BLaER1 treated with 17β-estradiol and CSF1 and Interleukin-3, amounts not matched to agents 10 nM and 100 nM (cell line): ENCODE data around the gene RAX2.

Source experiments
- H3K27ac ChIP-seq, 11 experiments: shearing (Covaris generic); formaldehyde crosslinking; 2 replicates each; pipeline ENCODE4 v1.8.1; 2022
- H3K27me3 ChIP-seq, 11 experiments: shearing (Covaris generic); formaldehyde crosslinking; 2 replicates each; pipeline ENCODE4 v1.8.1; 2022
- H3K36me3 ChIP-seq, 11 experiments: shearing (Covaris generic); formaldehyde crosslinking; 2 replicates each; pipeline ENCODE4 v1.8.1; 2022
- H3K4me1 ChIP-seq, 10 experiments: shearing (Covaris generic); formaldehyde crosslinking; 2 replicates each; pipeline ENCODE4 v1.8.1; 2022
- H3K4me2 ChIP-seq, 11 experiments: shearing (Covaris generic); formaldehyde crosslinking; 2 replicates each; pipeline ENCODE4 v1.8.1; 2022
- H3K4me3 ChIP-seq, 10 experiments: shearing (Covaris generic); formaldehyde crosslinking; 2 replicates each; pipeline ENCODE4 v1.8.1; 2022
- H3K9ac ChIP-seq, 11 experiments: shearing (Covaris generic); formaldehyde crosslinking; 2 replicates each; pipeline ENCODE4 v1.8.1; 2022
- H3K9me3 ChIP-seq, 11 experiments: shearing (Covaris generic); formaldehyde crosslinking; replicated peaks in 1 of 11; 2 replicates each; pipeline ENCODE4 v1.8.1; 2022
- H4K20me1 ChIP-seq, 11 experiments: shearing (Covaris generic); formaldehyde crosslinking; 2 replicates each; pipeline ENCODE4 v1.8.1; 2022
- Cebpa-rat ChIP-seq, 11 experiments: shearing (Covaris generic); IDR thresholded peaks; 2 replicates each; pipeline ENCODE4 v1.8.1; 2022

The RAX2 gene

DNA sequence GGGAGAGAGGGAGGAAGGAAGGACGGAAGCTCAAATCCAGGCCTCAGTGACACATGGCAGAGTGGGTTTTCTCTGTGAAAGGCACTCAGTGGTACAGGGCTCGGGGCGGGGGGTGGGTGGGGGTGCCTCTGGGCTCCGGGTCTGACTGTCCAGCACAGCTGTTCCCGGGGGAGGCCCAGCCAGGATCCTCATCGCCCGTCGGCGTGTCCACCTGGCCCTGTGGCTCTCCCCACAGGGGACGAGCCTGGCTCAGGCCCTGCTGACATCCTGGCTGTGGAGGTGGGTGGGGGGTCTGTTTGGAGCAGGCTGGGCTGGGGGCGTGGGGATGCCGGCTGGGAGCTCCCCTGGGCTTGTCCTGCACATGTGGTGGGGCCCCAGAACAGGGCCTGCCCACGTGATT lies 32.4 kb upstream of the RAX2 start:
- H3K27me3 ChIP-seq, result peaks cover 21 to 42% (median 37%) of the 10 kb centered on the region in 11 experiments
- no peaks in the 10 kb centered on the region for H3K36me3 ChIP-seq
- no peaks in the 10 kb centered on the region; a peak in 1 of 22 replicates for H4K20me1 ChIP-seq
- no peak overlapping the region for H3K9ac ChIP-seq
- H3K4me2 ChIP-seq, result no peak overlapping the region
- no peak overlapping the region for H3K4me3 ChIP-seq
- no peak for TF ChIP-seq Cebpa-rat (IDR thresholded peaks at IDR 0.05)
- H3K4me1 ChIP-seq, result peaks cover 23 to 57% (median 39%) of the 10 kb centered on the region in 10 experiments
- no peaks in the 10 kb centered on the region for H3K9me3 ChIP-seq
- no peak overlapping the region; a peak in 1 of 22 replicates for H3K27ac ChIP-seq

DNA sequence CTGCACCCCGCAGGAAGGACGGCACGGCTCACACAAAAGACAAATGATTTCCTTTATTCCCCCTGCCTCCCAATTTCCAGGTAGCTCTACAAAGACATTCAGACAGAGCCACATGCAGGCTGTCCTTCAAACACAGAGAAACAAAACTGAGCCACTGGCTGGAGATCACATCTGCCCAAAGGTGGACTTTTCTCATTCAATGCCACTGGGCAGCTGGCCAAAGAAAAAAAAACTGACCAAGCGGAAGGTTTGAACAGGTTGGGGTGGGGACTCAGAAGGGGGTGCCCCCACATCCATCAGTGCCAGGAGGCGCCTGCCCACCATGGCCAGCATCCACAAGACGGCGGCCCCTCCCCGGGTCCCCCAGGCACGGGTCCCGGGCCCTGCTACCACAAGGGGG lies 32.0 kb upstream of the RAX2 start:
- no peak overlapping the region for H3K4me2 ChIP-seq
- TF ChIP-seq Cebpa-rat (IDR thresholded peaks at IDR 0.05), result no peak
- H4K20me1 ChIP-seq, result no peaks in the 10 kb centered on the region; a peak in 1 of 22 replicates
- H3K27ac ChIP-seq, result no peak overlapping the region
- H3K9me3 ChIP-seq, result no peaks in the 10 kb centered on the region
- peaks cover 21 to 46% (median 40%) of the 10 kb centered on the region in 11 experiments for H3K27me3 ChIP-seq
- no peak overlapping the region for H3K4me3 ChIP-seq
- H3K36me3 ChIP-seq, result no peaks in the 10 kb centered on the region
- H3K9ac ChIP-seq, result no peak overlapping the region
- peaks cover 18 to 57% (median 36%) of the 10 kb centered on the region in 10 experiments for H3K4me1 ChIP-seq

DNA sequence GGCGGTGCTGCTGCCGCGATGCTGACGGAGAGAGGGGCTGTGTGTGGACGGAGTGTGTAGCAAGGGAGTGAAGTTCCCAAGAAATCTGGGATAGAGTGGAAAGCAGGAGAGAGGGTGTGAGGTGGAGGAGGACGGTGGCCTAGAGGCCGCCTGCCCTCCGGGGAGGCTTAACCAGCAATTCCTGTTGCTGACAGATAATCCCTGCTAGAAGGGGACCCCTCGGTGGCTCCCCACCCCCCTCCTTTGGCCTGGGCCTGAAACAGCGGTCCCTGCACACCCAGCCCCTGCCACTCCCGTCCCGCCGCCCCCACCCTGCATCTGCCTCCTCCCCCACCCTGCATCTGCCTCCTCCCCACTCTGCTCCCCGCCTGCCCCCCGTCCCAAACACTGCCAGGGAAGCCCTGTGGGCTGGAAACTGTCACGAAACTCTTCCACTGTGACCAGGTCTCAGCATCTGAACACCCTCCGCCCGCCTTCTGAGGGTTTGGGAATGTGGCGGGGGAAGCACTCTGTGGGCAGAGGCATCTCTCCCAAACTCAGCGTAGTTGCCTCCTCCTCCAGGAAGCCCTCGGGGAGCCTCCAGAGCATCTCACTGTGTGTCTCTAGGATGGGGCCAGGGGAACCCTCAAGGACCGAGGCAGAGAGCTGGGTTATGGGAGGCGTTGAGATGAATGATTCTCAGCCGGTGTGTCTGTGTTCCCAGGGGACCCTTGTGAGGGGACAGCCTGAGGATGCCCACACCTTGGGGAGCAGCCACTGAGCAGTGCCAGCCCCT lies 31.3 kb upstream of the RAX2 start:
- H3K9ac ChIP-seq, result no peak overlapping the region
- no peaks in the 10 kb centered on the region for H3K9me3 ChIP-seq
- H3K4me2 ChIP-seq, result no peak overlapping the region
- H3K27ac ChIP-seq, result no peak overlapping the region
- peaks cover 21 to 48% (median 40%) of the 10 kb centered on the region in 11 experiments for H3K27me3 ChIP-seq
- H3K36me3 ChIP-seq, result no peaks in the 10 kb centered on the region
- no peaks in the 10 kb centered on the region; a peak in 1 of 22 replicates for H4K20me1 ChIP-seq
- H3K4me3 ChIP-seq, result no peak overlapping the region
- TF ChIP-seq Cebpa-rat (IDR thresholded peaks at IDR 0.05), result no peak
- H3K4me1 ChIP-seq, result peaks cover 14 to 55% (median 35%) of the 10 kb centered on the region in 10 experiments

DNA sequence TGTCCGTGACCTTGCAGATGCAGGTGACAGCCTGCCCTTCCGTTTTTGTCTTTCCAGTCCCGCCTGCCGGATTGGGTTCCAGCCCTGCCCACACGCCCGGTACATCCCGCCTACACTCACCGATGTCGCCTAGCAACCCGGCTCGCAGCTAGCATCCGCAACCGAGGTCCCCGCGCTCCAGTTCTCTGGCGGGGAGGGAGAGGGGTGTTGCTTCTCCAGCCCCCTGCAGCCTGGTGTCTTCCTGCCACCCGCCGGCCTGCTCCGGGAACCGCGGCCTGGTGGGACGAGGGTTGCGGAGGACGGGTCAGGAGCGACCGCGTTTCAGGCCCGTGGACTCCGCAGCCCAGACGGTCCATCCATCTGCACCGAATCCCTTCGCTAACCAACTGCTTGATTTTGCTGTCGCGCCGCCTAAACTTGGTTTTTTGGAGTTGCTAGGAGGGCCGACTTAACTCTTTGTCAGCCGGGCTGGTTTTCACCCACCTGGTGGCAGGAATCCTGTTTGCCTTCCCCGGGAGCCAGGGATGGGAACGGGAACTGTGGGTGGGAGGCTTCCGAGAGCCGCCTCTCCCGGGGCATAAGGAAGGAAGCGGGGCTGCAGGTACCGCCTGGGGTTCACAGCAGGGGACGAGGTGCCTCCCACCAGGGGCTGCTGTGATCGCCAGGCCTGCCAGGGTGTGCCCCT lies 29.5 kb upstream of the RAX2 start:
- H3K4me2 ChIP-seq, result peak overlapping the region; percentile 78 to 91 (median 80)
- H3K27ac ChIP-seq, result no peak overlapping the region
- H3K9me3 ChIP-seq, result peaks cover 3 to 8% (median 4%) of the 10 kb centered on the region in 11 experiments
- peak overlapping the region in 9 of 10 experiments; percentile 8 to 63 (median 38); a peak in 16 of 20 replicates for H3K4me3 ChIP-seq
- H3K27me3 ChIP-seq, result peaks cover 21 to 48% (median 40%) of the 10 kb centered on the region in 11 experiments
- H4K20me1 ChIP-seq, result no peaks in the 10 kb centered on the region; a peak in 1 of 22 replicates
- no peaks in the 10 kb centered on the region for H3K36me3 ChIP-seq
- TF ChIP-seq Cebpa-rat (IDR thresholded peaks at IDR 0.05), result no peak
- peak overlapping the region in 7 of 11 experiments; percentile 2 to 44 (median 31); a peak in 6 of 22 replicates for H3K9ac ChIP-seq
- peaks cover 14 to 54% (median 36%) of the 10 kb centered on the region in 10 experiments for H3K4me1 ChIP-seq

DNA sequence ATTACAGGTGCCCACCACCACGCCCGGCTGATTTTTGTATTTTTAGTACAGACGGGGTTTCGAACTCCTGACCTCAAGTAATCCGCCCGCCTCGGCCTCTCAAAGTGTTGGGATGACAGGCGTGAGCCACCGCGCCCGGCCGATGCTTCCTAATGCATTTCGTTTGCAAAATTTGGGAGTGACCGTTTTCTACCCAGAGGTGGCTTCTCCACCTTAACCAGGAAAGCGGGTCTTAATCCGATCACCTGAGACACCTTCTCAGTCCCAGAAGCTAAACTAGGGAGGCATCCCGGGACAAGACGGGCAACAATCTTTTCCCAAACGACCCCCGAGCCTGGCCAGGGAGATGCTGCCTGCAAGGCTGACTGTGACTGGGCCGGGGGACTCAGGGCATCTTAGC lies 29.0 kb upstream of the RAX2 start:
- H3K4me2 ChIP-seq, result peak overlapping the region; percentile 78 to 91 (median 80)
- peaks cover 14 to 52% (median 35%) of the 10 kb centered on the region in 10 experiments for H3K4me1 ChIP-seq
- peaks cover 9 to 14% (median 10%) of the 10 kb centered on the region in 11 experiments for H3K9me3 ChIP-seq
- peak overlapping the region in 9 of 10 experiments; percentile 8 to 63 (median 38); a peak in 13 of 20 replicates for H3K4me3 ChIP-seq
- H4K20me1 ChIP-seq, result no peaks in the 10 kb centered on the region; a peak in 1 of 22 replicates
- H3K27ac ChIP-seq, result no peak overlapping the region
- peaks cover 21 to 48% (median 40%) of the 10 kb centered on the region in 11 experiments for H3K27me3 ChIP-seq
- no peak for TF ChIP-seq Cebpa-rat (IDR thresholded peaks at IDR 0.05)
- H3K9ac ChIP-seq, result peak overlapping the region in 4 of 11 experiments; percentile 5 to 44 (median 20); a peak in 2 of 22 replicates
- no peaks in the 10 kb centered on the region for H3K36me3 ChIP-seq

DNA sequence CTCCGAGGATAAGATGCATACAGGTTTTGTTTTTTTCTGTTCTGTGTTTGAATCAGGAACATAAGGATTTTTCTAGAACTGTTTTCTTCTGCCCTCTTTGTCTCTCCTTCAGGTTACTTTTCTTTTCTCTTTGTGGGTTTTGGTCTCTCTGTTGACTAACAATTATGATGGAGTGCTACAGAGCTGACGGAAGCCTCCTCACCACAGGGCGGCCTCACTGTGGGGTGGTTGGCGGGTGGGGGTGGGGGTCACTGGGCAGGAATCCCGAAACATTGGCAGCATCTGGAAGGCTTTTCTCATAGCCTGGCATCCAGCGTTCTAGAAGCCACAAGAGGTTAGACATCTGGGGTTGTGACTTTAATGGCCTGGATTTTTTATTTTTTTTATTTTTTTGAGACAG lies 26.1 kb upstream of the RAX2 start:
- H3K27me3 ChIP-seq, result peaks cover 21 to 45% (median 40%) of the 10 kb centered on the region in 11 experiments
- peaks cover 10 to 19% (median 12%) of the 10 kb centered on the region in 11 experiments for H3K9me3 ChIP-seq
- H3K4me2 ChIP-seq, result peak overlapping the region in 10 of 11 experiments; percentile 1 to 55 (median 20); a peak in 16 of 22 replicates
- no peak overlapping the region for H3K27ac ChIP-seq
- H3K4me3 ChIP-seq, result no peak overlapping the region
- H3K9ac ChIP-seq, result 0 out of 22 replicates have a peak overlapping the region, but pooled peaks of 1 of the 11 experiments have one; percentile 26
- no peaks in the 10 kb centered on the region for H3K36me3 ChIP-seq
- no peak for TF ChIP-seq Cebpa-rat (IDR thresholded peaks at IDR 0.05)
- H4K20me1 ChIP-seq, result no peaks in the 10 kb centered on the region; a peak in 1 of 22 replicates
- H3K4me1 ChIP-seq, result peaks cover 14 to 50% (median 35%) of the 10 kb centered on the region in 10 experiments

DNA sequence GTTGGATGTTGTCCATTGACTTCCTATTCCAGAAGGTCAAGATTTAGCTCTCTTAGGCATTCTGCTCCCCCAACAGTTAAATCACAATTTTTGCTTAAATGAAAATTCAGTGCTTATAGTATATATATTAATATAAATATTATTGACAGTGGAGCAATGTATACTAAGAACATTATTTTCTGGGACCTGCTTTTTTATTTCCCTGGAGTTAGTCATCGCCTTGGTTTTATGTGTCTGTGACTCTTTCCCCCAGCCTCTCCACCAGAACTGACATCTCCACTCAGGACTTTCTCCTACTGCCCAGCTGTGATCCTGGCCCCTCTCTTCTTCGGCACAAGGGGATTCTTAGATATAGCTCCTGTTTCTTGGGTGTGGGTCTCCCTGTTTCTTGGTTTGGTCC lies 24.3 kb upstream of the RAX2 start:
- H3K27me3 ChIP-seq, result peaks cover 7 to 28% (median 22%) of the 10 kb centered on the region in 11 experiments
- no peak overlapping the region for H3K27ac ChIP-seq
- H3K4me3 ChIP-seq, result no peak overlapping the region
- peaks cover 6 to 39% (median 25%) of the 10 kb centered on the region in 10 experiments for H3K4me1 ChIP-seq
- TF ChIP-seq Cebpa-rat (IDR thresholded peaks at IDR 0.05), result no peak
- H3K9ac ChIP-seq, result no peak overlapping the region
- H3K4me2 ChIP-seq, result no peak overlapping the region
- H3K36me3 ChIP-seq, result no peaks in the 10 kb centered on the region
- no peaks in the 10 kb centered on the region for H4K20me1 ChIP-seq
- peaks cover 11 to 24% (median 14%) of the 10 kb centered on the region in 11 experiments for H3K9me3 ChIP-seq

DNA sequence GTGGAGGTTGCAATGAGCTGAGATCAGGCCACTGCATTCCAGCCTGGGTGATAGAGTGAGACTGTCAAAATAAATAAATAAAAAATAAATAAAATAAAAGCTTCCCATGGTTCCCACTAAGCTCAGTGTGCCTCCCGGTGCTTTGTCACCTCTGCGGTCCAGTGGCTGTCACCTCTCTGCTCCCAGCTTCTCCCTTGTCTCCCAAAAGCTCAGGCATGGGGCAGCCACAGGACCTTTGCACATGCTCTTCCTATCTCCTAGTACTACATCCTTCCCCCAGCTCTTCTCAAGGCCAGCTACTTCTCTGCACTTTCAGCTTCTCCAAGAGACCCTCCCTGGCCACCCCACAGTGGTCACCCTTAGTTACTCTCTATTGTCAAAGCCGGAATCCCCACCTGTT lies 21.8 kb upstream of the RAX2 start:
- peaks cover 0 to 15% (median 11%) of the 10 kb centered on the region in 10 experiments; a peak in 11 of 20 replicates for H3K4me1 ChIP-seq
- H3K36me3 ChIP-seq, result no peaks in the 10 kb centered on the region
- H3K27me3 ChIP-seq, result peaks cover 0 to 2% (median 0%) of the 10 kb centered on the region in 11 experiments; a peak in 1 of 22 replicates
- no peaks in the 10 kb centered on the region for H4K20me1 ChIP-seq
- no peak for TF ChIP-seq Cebpa-rat (IDR thresholded peaks at IDR 0.05)
- H3K9ac ChIP-seq, result no peak overlapping the region
- H3K4me2 ChIP-seq, result no peak overlapping the region
- H3K9me3 ChIP-seq, result peaks cover 19 to 35% (median 25%) of the 10 kb centered on the region in 11 experiments
- H3K4me3 ChIP-seq, result no peak overlapping the region
- H3K27ac ChIP-seq, result no peak overlapping the region

DNA sequence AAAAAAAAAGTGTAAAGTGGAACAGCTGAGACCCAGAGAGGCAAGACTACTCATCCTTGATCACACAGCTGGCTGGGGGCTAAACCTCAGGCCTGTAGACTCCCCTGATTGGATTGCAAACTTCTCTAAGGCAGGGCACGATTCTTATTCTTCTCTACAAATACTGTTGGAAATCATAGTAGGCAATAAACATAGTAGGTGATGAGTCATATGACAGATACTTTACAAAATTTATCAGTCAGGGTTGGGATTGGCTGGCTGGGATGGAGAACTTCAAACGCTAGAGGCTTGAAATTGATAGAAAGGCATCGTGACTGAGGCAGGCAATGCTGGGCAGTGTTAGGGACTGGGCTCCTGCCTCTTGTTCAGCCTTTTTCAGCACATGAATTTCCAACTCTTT lies 20.1 kb upstream of the RAX2 start:
- no peak for TF ChIP-seq Cebpa-rat (IDR thresholded peaks at IDR 0.05)
- Histone ChIP-seq H4K20me1 (no peaks in the 10 kb centered on the region), H3K27me3 (peaks cover under 1 to 6% (median 2%) of the 10 kb centered on the region in 11 experiments; a peak in 17 of 22 replicates)

More for the DNA sequence above, 20.1 kb upstream of the RAX2 start:
- Histone ChIP-seq H3K27ac (no peak overlapping the region), H3K4me2 (no peak overlapping the region), H3K4me3 (no peak overlapping the region), H3K9ac (no peak overlapping the region), H3K36me3 (no peaks in the 10 kb centered on the region), H3K4me1 (peaks cover 0 to 7% (median 0%) of the 10 kb centered on the region in 10 experiments; a peak in 2 of 20 replicates), H3K9me3 (peaks cover 19 to 33% (median 25%) of the 10 kb centered on the region in 11 experiments)
